ENCODE results near the gene EXOC4. TPM values are rescaled to one million over a fixed set of nuclear protein-coding genes. Genes with fewer than 3 reads are reported as not detected.

EXOC4 gene
- total RNA-seq, 3 donors from 2014 or later = 63.9 to 90.2 (median 89.5) TPM

DNA sequence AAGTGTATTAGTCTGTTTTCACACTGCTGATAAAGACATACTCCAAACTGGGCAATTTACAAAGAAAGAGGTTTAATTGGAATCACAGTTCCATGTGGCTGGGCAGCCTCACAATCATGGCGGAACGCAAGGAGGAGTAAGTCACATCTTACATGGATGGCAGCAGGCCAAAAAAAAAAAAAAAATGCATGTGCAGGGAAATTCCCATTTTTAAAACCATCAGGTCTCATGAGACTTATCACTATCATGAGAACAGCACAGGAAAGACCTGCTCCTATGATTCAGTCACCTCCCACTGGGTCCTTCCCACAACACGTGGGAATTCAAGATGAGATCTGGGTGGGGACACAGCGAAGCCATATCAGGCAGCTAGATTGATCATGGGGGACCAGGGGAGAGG lies 136.8 kb downstream of the EXOC4 start:
- TF ChIP-seq, protein P1, sequence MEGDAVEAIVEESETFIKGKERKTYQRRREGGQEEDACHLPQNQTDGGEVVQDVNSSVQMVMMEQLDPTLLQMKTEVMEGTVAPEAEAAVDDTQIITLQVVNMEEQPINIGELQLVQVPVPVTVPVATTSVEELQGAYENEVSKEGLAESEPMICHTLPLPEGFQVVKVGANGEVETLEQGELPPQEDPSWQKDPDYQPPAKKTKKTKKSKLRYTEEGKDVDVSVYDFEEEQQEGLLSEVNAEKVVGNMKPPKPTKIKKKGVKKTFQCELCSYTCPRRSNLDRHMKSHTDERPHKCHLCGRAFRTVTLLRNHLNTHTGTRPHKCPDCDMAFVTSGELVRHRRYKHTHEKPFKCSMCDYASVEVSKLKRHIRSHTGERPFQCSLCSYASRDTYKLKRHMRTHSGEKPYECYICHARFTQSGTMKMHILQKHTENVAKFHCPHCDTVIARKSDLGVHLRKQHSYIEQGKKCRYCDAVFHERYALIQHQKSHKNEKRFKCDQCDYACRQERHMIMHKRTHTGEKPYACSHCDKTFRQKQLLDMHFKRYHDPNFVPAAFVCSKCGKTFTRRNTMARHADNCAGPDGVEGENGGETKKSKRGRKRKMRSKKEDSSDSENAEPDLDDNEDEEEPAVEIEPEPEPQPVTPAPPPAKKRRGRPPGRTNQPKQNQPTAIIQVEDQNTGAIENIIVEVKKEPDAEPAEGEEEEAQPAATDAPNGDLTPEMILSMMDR (IDR thresholded peaks at IDR 0.05) = no peak
- ATAC-seq (no peak), DNase-seq (no peak)
- H3K9me3 ChIP-seq = no peaks in the 10 kb centered on the region
- H3K36me3 ChIP-seq (ENCODE audit: low read depth) = no peaks in the 10 kb centered on the region
- no peaks in the 10 kb centered on the region for H3K4me1 ChIP-seq (ENCODE audit: low read depth)
- intact Hi-C loops (cut with DNase I, micrococcal nuclease) = no loop called here
- H3K4me3 ChIP-seq = no peak overlapping the region

DNA sequence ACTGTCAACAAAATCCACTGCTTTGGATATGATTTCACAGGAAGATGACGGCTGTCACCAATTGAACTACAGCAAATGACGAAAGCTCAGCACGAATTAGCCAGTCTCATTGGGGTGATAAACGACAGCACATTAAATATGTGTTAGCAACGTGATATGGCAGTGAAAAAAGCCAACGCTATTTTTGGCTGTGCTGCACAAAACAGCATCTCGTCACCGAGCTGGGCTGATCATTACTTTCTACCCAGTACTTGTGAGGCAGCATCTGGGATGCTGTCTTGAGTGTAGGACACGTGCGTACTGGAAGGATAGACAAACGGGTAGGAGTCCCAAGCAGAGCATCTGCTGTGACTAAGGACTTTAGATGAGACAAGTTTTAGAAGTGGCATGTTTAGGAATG lies 138.3 kb downstream of the EXOC4 start:
- DNase-seq = no peak
- no peaks in the 10 kb centered on the region for H3K36me3 ChIP-seq (ENCODE audit: low read depth)
- no peaks in the 10 kb centered on the region for H3K4me1 ChIP-seq (ENCODE audit: low read depth)
- no peak overlapping the region for H3K4me3 ChIP-seq
- H3K9me3 ChIP-seq = no peaks in the 10 kb centered on the region
- intact Hi-C loops (cut with DNase I, micrococcal nuclease) = no loop called here
- TF ChIP-seq, protein P1 (IDR thresholded peaks at IDR 0.05) = no peak
- ATAC-seq = no peak

DNA sequence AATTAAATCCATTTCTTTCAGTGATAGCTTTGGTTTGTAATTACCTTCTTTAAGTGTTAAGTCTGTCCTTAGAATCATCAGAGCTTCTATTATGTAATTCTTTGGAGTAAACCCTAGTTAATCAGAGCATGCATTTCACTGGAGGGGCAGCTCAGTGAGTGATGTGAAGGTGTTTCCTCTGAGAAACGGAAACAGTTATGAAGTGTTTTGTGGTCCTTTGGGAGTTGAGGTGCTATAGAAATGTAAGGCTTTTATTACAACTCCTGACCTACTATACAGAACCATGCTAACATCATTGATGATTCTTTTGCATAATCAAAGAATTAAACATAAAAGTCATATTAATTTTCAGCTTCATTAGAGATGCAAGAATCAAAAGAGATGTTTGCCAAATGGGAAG lies 141.5 kb downstream of the EXOC4 start:
- intact Hi-C loops (cut with DNase I, micrococcal nuclease) = no loop called here
- no peaks in the 10 kb centered on the region for H3K9me3 ChIP-seq
- no peaks in the 10 kb centered on the region for H3K4me1 ChIP-seq (ENCODE audit: low read depth)
- DNase-seq = no peak
- TF ChIP-seq, protein P1 (IDR thresholded peaks at IDR 0.05) = no peak
- H3K4me3 ChIP-seq = no peak overlapping the region
- no peaks in the 10 kb centered on the region for H3K36me3 ChIP-seq (ENCODE audit: low read depth)
- no peak for ATAC-seq

DNA sequence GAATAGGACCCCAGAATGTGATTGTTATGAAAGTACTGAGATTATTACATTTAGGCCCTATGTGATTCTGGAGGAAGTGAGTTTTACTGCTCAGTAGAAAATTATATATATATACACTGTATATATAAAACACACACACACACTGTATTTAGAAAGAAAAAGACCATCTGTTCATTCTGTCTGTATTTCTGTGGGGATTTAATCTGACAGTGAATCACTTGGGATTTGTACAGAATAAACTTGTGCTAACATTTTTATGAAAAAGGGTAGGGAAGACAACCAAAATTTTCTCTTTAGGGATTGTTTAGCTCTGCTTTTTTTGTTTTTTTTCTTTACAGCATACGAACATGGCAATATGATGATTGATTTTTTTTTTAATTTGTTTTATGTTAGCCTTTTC lies 142.7 kb downstream of the EXOC4 start:
- H3K4me3 ChIP-seq = no peak overlapping the region
- no peak for DNase-seq
- intact Hi-C loops (cut with DNase I, micrococcal nuclease) = no loop called here
- H3K36me3 ChIP-seq (ENCODE audit: low read depth) = no peaks in the 10 kb centered on the region
- H3K9me3 ChIP-seq = no peaks in the 10 kb centered on the region
- TF ChIP-seq, protein P1 (IDR thresholded peaks at IDR 0.05) = no peak
- ATAC-seq = no peak
- no peaks in the 10 kb centered on the region for H3K4me1 ChIP-seq (ENCODE audit: low read depth)

DNA sequence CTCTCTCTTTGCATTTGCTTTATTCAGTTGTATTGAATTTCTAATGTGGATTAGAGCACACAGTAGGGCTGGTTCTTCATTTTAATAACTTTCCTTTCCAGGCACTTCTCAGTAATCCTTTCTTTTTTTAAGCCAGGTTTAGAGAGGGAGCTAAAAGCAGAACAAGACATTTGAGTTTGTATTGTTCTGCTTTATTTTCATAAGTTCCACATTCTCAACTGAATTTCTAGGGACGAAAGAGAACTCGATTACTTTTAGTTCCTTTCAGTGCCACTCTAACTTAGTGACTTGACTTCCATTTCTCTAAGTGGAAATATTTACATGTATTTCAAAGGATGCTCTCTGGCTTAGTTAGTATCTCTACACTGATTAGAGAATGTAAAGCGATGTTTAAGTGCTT lies 145.6 kb downstream of the EXOC4 start:
- intact Hi-C loops (cut with DNase I, micrococcal nuclease) = no loop called here
- TF ChIP-seq, protein P1 (IDR thresholded peaks at IDR 0.05) = no peak
- H3K36me3 ChIP-seq (ENCODE audit: low read depth) = no peaks in the 10 kb centered on the region
- H3K9me3 ChIP-seq = no peaks in the 10 kb centered on the region
- DNase-seq (no peak), ATAC-seq (no peak)
- H3K4me3 ChIP-seq = no peak overlapping the region
- no peaks in the 10 kb centered on the region for H3K4me1 ChIP-seq (ENCODE audit: low read depth)

DNA sequence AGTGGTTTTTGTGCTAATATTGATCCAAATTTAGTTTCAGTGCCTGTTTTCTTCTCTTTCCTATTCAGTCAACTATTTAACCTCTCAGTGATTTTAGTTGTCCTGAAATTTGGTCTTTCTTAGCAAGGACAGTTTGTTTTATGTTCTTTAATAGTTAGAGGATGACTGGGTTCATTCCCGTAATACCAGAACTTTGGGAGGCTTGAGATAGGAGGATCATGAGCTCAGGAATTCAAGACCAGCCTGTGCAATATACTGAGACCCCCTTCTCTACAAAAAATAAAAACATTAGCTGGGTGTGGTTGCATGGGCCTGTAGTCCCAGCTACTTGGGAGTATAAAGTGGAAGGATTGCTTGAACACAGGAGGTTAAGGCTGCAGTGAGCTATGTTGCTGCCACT lies 148.3 kb downstream of the EXOC4 start:
- TF ChIP-seq, protein P1 (IDR thresholded peaks at IDR 0.05) = no peak

More for the DNA sequence above, 148.3 kb downstream of the EXOC4 start:
- Histone ChIP-seq H3K4me3 (no peak overlapping the region), H3K36me3 (ENCODE audit: low read depth) (no peaks in the 10 kb centered on the region), H3K4me1 (ENCODE audit: low read depth) (no peaks in the 10 kb centered on the region), H3K9me3 (no peaks in the 10 kb centered on the region)
- intact Hi-C loops (cut with DNase I, micrococcal nuclease) = loop anchor here in 1 of 2 donors (10.0 kb wide), 1 partner anchor 854 kb away; no protein-coding TSS in a partner anchor
- DNase-seq (no peak), ATAC-seq (no peak)

All from mucosa of descending colon (tissue), 3 donors.